Sigmoid colon (tissue), 7 donors: Measurements from ENCODE around the gene IQGAP2. TPM values are rescaled to one million over a fixed set of nuclear protein-coding genes. Genes with fewer than 3 reads are reported as not detected.

Source experiments
- DNase-seq: peaks from one replicate; pipeline ENCODE4 v3.0.0-alpha.2; 2019
- H3K27ac ChIP-seq, 4 donors: fragments of 200-600 bp; sonication (generic); one replicate each; pipeline ENCODE4 v1.5.1; 2016 to 2019; ENCODE audit warnings: mild to moderate bottlenecking in 1 of 4
- H3K27me3 ChIP-seq, 3 donors: fragments of 200-600 bp; sonication (generic); one replicate each; pipeline ENCODE4 v1.5.1; 2019; ENCODE audit warnings: mild to moderate bottlenecking in 1 of 3
- H3K36me3 ChIP-seq, 4 donors: fragments of 200-600 bp; sonication (generic); one replicate each; pipeline ENCODE4 v1.5.1; 2016 to 2019
- H3K4me1 ChIP-seq, 4 donors: fragments of 200-600 bp; sonication (generic); one replicate each; pipeline ENCODE4 v1.5.1; 2017 to 2019
- H3K4me3 ChIP-seq, 4 donors: fragments of 200-600 bp; sonication (generic); one replicate each; pipeline ENCODE4 v1.5.1; 2017 to 2019; ENCODE audit warnings: mild to moderate bottlenecking in 2 of 4, moderate library complexity in 1 of 4
- H3K9me3 ChIP-seq, 4 donors: fragments of 200-600 bp in 3 of 4; sonication (generic) in 3 of 4; one replicate each; pipeline versions ENCODE4 v1.5.1 to v1.6.1; 2013 to 2019
- EP300 ChIP-seq, 4 donors: sonication (generic); formaldehyde crosslinking; IDR thresholded peaks; one replicate each; pipeline ENCODE4 v1.6.1; 2017; ENCODE audit warnings: antibody characterized with exemption in 4 of 4
- POLR2A ChIP-seq, 2 donors: fragments of 450-650 bp; IDR thresholded peaks; one replicate each; pipeline ENCODE4 v1.6.1; 2016; ENCODE audit warnings: antibody characterized with exemption in 2 of 2, mild to moderate bottlenecking in 2 of 2, moderate library complexity in 2 of 2
- POLR2AphosphoS5 ChIP-seq, 4 donors: sonication (generic); formaldehyde crosslinking; IDR thresholded peaks; one replicate each; pipeline ENCODE4 v1.6.1; 2017; ENCODE audit warnings: antibody characterized with exemption in 4 of 4
- WGBS, 2 donors: extraction: QIAGEN DNeasy Blood & Tissue Kit; methylation state at CpG; one replicate each; pipeline ENCODE4 v1.1.7; 2013; 5-methylcytosine and 5-hydroxymethylcytosine counted together
- intact Hi-C: fragments of 100-400 bp; cut with DNase I; formaldehyde crosslinking; loops from one replicate; pipeline ENCODE4 v1.15.1; 2023
- polyA plus RNA-seq, 3 donors: library from polyadenylated mRNA; stranded (reverse); fragments of 200-250 nt; gene quantifications; one replicate each; pipeline ENCODE4 v1.2.3, GENCODE V29; 2013
- total RNA-seq, 4 donors: library from RNA; depleted of rRNA; stranded (reverse); fragments of >200 nt; gene quantifications; one replicate each; pipeline ENCODE4 v1.1.0, GENCODE V29; 2016
- TF ChIP-seq, protein P1 (sequence below), 4 experiments: fragments of 450-650 bp in 3 of 4; fragments of 200-600 bp in 1 of 4; IDR thresholded peaks; one replicate each; pipeline ENCODE4 v1.5.1; 2016 to 2019; ENCODE audit warnings: antibody characterized with exemption in 4 of 4, mild to moderate bottlenecking in 3 of 4, moderate library complexity in 2 of 4
- donor health status: healthy with polysubstance abuse.
- donor health status: Bipolar disorder and iron deficiency.
- donor health status: healthy.

The IQGAP2 gene
- total and polyA plus RNA-seq, 7 donors: 15.0 to 85.3 (median 24.6) TPM

DNA sequence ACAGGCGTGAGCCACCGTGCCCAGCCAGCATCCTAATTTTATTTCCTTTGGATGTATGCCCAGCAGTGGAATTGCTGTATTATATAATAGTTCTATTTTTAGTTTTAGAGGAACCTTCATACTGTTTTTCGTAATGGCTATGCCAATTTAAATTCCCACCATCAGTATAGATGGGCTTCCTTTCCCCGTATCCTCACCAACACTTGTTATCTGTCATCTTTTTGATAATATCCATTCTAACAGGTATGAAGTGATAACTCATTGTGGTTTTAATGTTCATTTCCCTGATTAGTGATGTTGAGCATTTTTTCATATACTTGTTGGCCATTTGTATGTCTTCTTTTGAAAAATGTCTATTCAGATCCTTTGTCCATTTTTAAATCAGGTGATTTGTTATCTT is 325.9 kb downstream of the IQGAP2 start:
- Histone ChIP-seq H3K27me3 (no peaks in the 10 kb centered on the region), H3K4me1 (no peaks in the 10 kb centered on the region), H3K9me3 (peaks cover 5 to 12% (median 8%) of the 10 kb centered on the region in 4 donors), H3K4me3 (no peak overlapping the region), H3K36me3 (peaks cover 0 to 9% (median 0%) of the 10 kb centered on the region in 4 donors), H3K27ac (no peak overlapping the region)
- no peak for DNase-seq
- 26 to 69% methylated on average over 4 of the region's 4 CpGs for WGBS, 2 donors
- intact Hi-C loops: no loop called here
- no peak for TF ChIP-seq EP300 (IDR thresholded peaks at IDR 0.05)
- TF ChIP-seq, protein P1, sequence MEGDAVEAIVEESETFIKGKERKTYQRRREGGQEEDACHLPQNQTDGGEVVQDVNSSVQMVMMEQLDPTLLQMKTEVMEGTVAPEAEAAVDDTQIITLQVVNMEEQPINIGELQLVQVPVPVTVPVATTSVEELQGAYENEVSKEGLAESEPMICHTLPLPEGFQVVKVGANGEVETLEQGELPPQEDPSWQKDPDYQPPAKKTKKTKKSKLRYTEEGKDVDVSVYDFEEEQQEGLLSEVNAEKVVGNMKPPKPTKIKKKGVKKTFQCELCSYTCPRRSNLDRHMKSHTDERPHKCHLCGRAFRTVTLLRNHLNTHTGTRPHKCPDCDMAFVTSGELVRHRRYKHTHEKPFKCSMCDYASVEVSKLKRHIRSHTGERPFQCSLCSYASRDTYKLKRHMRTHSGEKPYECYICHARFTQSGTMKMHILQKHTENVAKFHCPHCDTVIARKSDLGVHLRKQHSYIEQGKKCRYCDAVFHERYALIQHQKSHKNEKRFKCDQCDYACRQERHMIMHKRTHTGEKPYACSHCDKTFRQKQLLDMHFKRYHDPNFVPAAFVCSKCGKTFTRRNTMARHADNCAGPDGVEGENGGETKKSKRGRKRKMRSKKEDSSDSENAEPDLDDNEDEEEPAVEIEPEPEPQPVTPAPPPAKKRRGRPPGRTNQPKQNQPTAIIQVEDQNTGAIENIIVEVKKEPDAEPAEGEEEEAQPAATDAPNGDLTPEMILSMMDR (IDR thresholded peaks at IDR 0.05): no peak

DNA sequence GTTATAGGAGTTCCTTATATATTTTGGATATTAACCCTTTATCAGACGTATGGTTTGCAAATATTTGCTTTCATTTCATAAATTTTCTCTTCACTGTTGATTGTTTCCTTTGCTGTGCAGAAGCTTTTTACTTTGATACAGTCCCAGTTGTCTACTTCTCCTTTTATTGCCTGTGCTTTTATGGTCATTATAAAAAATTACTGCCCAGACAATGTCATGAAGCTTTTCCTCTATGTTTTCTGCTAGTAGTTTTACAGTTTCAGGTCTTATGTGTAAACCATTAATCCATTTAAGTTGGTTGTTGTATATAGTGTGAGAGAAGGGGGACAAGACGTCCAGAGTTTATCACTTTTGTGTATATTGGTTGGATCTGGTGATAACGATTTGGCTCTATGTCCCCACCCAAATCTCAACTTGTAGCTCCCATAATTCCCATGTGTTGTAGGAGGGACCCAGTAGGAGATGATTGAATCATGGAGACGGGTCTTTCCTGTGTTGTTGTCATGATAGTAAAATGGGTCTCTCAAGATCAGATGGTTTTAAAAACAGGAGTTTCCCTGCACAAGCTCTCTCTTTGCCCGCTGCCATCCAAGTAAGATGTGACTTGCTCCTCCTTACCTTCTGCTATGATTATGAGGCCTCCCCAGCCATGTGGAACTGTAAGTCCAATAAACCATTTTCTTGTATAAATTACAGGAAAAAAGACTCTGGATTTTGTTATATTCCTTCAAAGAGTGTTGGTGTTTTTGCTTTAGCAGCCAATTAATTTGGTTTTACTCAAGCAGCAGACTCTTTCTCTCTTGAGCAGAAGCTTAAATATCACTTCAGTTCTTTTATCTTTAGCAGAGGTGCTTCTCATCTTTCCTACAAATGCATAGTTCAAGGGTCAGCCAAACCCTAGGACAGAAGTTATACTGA is 326.5 kb downstream of the IQGAP2 start:
- Histone ChIP-seq H3K27ac (no peak overlapping the region), H3K27me3 (no peaks in the 10 kb centered on the region), H3K4me1 (no peaks in the 10 kb centered on the region), H3K4me3 (no peak overlapping the region), H3K9me3 (peaks cover 5 to 12% (median 8%) of the 10 kb centered on the region in 4 donors), H3K36me3 (peaks cover 0 to 9% (median 0%) of the 10 kb centered on the region in 4 donors)
- TF ChIP-seq POLR2AphosphoS5 (IDR thresholded peaks at IDR 0.05): no peak
- no peak for TF ChIP-seq EP300 (IDR thresholded peaks at IDR 0.05)
- TF ChIP-seq, protein P1 (IDR thresholded peaks at IDR 0.05): no peak
- TF ChIP-seq POLR2A (IDR thresholded peaks at IDR 0.05): no peak
- intact Hi-C loops: no loop called here
- DNase-seq: no peak
- WGBS, 2 donors: 46 to 77% methylated on average over 5 of the region's 5 CpGs

DNA sequence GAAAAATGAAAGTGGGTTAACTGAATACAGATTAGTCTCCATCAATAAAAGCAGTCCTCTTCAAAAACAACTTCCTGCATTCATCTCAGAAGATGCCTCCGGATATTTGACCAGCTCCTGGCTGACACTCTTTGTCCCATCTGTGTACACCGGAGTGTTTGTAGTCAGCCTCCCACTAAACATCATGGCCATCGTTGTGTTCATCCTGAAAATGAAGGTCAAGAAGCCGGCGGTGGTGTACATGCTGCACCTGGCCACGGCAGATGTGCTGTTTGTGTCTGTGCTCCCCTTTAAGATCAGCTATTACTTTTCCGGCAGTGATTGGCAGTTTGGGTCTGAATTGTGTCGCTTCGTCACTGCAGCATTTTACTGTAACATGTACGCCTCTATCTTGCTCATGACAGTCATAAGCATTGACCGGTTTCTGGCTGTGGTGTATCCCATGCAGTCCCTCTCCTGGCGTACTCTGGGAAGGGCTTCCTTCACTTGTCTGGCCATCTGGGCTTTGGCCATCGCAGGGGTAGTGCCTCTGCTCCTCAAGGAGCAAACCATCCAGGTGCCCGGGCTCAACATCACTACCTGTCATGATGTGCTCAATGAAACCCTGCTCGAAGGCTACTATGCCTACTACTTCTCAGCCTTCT is 329.4 kb downstream of the IQGAP2 start:
- no peak overlapping the region for H3K4me3 ChIP-seq
- intact Hi-C loops: no loop called here
- H3K4me1 ChIP-seq: no peaks in the 10 kb centered on the region
- no peaks in the 10 kb centered on the region for H3K27me3 ChIP-seq
- peaks cover 0 to 12% (median 8%) of the 10 kb centered on the region in 4 donors for H3K9me3 ChIP-seq
- peaks cover 0 to 9% (median 0%) of the 10 kb centered on the region in 4 donors for H3K36me3 ChIP-seq
- no peak for DNase-seq
- H3K27ac ChIP-seq: no peak overlapping the region
- WGBS, 2 donors: 90% methylated on average over 15 of the region's 15 CpGs
- TF ChIP-seq POLR2A (IDR thresholded peaks at IDR 0.05) (no peak), POLR2AphosphoS5 (IDR thresholded peaks at IDR 0.05) (no peak), EP300 (IDR thresholded peaks at IDR 0.05) (no peak)
- TF ChIP-seq, protein P1 (IDR thresholded peaks at IDR 0.05): no peak

DNA sequence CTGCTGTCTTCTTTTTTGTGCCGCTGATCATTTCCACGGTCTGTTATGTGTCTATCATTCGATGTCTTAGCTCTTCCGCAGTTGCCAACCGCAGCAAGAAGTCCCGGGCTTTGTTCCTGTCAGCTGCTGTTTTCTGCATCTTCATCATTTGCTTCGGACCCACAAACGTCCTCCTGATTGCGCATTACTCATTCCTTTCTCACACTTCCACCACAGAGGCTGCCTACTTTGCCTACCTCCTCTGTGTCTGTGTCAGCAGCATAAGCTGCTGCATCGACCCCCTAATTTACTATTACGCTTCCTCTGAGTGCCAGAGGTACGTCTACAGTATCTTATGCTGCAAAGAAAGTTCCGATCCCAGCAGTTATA is 329.9 kb downstream of the IQGAP2 start:
- peaks cover 0 to 12% (median 8%) of the 10 kb centered on the region in 4 donors for H3K9me3 ChIP-seq
- 87 to 88% methylated on average over 13 of the region's 13 CpGs for WGBS, 2 donors
- DNase-seq: no peak
- TF ChIP-seq POLR2AphosphoS5 (IDR thresholded peaks at IDR 0.05) (no peak), EP300 (IDR thresholded peaks at IDR 0.05) (no peak)
- TF ChIP-seq, protein P1 (IDR thresholded peaks at IDR 0.05): no peak
- H3K27ac ChIP-seq: no peak overlapping the region
- H3K4me3 ChIP-seq: no peak overlapping the region
- H3K27me3 ChIP-seq: no peaks in the 10 kb centered on the region
- H3K4me1 ChIP-seq: no peaks in the 10 kb centered on the region
- intact Hi-C loops: no loop called here
- peaks cover 0 to 9% (median 0%) of the 10 kb centered on the region in 4 donors for H3K36me3 ChIP-seq
